MCF 10A (cell line): ENCODE results near the gene DNAH5. TPM values are rescaled to one million over a fixed set of nuclear protein-coding genes. Genes with fewer than 3 reads are reported as not detected.

Experiments
- BruUV-seq: library from RNA; stranded (reverse); fragments of 400-500 nt; replicated peaks from 2 replicates; lab custom pipeline; 2021; lab: Mats Ljungman, UMichigan
- CTCF ChIA-PET: fragments of 300-600 bp; sonication (Branson Sonifier 250); formaldehyde crosslinking; extraction: SDS; loops from one replicate; lab custom pipeline; 2021; ENCODE audit warnings: antibody characterized with exemption, inconsistent platforms; lab: Yijun Ruan, JAX
- POLR2A ChIA-PET: fragments of 300-600, 350-650 bp; sonication (Branson Sonifier 250); formaldehyde crosslinking; extraction: SDS; loops from one replicate; lab custom pipeline; 2020; ENCODE audit warnings: antibody characterized with exemption, inconsistent platforms; lab: Yijun Ruan, JAX
- DNase-seq: peaks from one replicate; pipeline ENCODE4 v3.0.0-alpha.2; 2018; ENCODE audit not compliant: unreplicated experiment
- H3K27ac Mint-ChIP-seq: one replicate; pipeline ENCODE4 v1.8.0; 2022; ENCODE audit warnings: mild to moderate bottlenecking, low read depth, mixed read lengths; ENCODE audit not compliant: unreplicated experiment
- H3K27me3 Mint-ChIP-seq: one replicate; pipeline ENCODE4 v1.8.0; 2022; ENCODE audit warnings: mixed read lengths; ENCODE audit not compliant: insufficient read depth, unreplicated experiment
- H3K36me3 Mint-ChIP-seq: one replicate; pipeline ENCODE4 v1.8.0; 2022; ENCODE audit warnings: mild to moderate bottlenecking, moderate library complexity, mixed read lengths; ENCODE audit not compliant: insufficient read depth, unreplicated experiment
- H3K4me1 Mint-ChIP-seq: one replicate; pipeline ENCODE4 v1.8.0; 2022; ENCODE audit warnings: mixed read lengths; ENCODE audit not compliant: insufficient read depth, unreplicated experiment
- H3K4me3 Mint-ChIP-seq: one replicate; pipeline ENCODE4 v1.8.0; 2022; ENCODE audit warnings: mild to moderate bottlenecking, moderate library complexity, mixed read lengths; ENCODE audit not compliant: unreplicated experiment
- H3K9me3 Mint-ChIP-seq: one replicate; pipeline ENCODE4 v1.8.0; 2022; ENCODE audit warnings: mixed read lengths; ENCODE audit not compliant: unreplicated experiment
- intact Hi-C: fragments of 100-400 bp; cut with micrococcal nuclease; formaldehyde crosslinking; loops from 2 replicates; pipeline ENCODE4 v1.14.1; 2022
- total RNA-seq: library from RNA; stranded (reverse); gene quantifications from 2 replicates; pipeline ENCODE4 v1.2.3, GENCODE V29; 2022
- TF ChIP-seq, protein P1 (sequence below): fragments of 200-600 bp; IDR thresholded peaks from one replicate; pipeline ENCODE4 v1.8.0; 2022; ENCODE audit warnings: antibody characterized with exemption, mild to moderate bottlenecking; ENCODE audit not compliant: unreplicated experiment

The DNAH5 gene
- total RNA-seq, 1 experiment from 2014 or later: 0.05 TPM

DNA sequence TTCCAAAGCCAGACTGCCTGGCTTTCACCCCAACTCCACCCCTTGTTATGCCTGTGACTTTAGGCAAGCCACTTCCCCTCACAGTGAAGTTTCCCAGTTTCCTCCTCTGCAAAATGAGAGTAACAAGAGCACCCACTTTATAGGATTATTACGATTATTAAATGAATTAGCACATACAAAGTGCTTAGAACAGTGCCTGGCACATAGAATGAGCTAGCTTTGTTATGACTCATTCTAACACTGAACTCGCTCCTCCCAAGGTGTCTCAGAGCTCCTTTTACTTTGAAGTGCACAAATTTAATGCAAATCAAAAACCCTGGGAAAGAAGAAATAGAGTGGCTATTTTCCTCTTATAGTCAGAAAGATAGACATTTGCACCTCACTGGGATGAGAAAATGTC, 34.3 kb downstream of the DNAH5 start:
- Mint-ChIP-seq H3K27me3 (no peaks in the 10 kb centered on the region), H3K27ac (no peak overlapping the region), H3K36me3 (no peaks in the 10 kb centered on the region), H3K4me1 (peaks cover 5% of the 10 kb centered on the region), H3K4me3 (no peak overlapping the region), H3K9me3 (no peaks in the 10 kb centered on the region)
- TF ChIP-seq, protein P1, sequence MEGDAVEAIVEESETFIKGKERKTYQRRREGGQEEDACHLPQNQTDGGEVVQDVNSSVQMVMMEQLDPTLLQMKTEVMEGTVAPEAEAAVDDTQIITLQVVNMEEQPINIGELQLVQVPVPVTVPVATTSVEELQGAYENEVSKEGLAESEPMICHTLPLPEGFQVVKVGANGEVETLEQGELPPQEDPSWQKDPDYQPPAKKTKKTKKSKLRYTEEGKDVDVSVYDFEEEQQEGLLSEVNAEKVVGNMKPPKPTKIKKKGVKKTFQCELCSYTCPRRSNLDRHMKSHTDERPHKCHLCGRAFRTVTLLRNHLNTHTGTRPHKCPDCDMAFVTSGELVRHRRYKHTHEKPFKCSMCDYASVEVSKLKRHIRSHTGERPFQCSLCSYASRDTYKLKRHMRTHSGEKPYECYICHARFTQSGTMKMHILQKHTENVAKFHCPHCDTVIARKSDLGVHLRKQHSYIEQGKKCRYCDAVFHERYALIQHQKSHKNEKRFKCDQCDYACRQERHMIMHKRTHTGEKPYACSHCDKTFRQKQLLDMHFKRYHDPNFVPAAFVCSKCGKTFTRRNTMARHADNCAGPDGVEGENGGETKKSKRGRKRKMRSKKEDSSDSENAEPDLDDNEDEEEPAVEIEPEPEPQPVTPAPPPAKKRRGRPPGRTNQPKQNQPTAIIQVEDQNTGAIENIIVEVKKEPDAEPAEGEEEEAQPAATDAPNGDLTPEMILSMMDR: no peak
- POLR2A ChIA-PET: no interaction called here
- CTCF ChIA-PET: no interaction called here
- BruUV-seq: no TSS peak
- DNase-seq: peak; percentile 5
- intact Hi-C loops: no loop called here

GRCh38 chr5:13909271-13909670, 35.2 kb downstream of the DNAH5 start:
- Mint-ChIP-seq H3K27me3 (no peaks in the 10 kb centered on the region), H3K9me3 (no peaks in the 10 kb centered on the region), H3K27ac (no peak overlapping the region), H3K4me3 (no peak overlapping the region), H3K36me3 (no peaks in the 10 kb centered on the region), H3K4me1 (peaks cover 5% of the 10 kb centered on the region)
- POLR2A ChIA-PET: no interaction called here
- no TSS peak for BruUV-seq
- TF ChIP-seq, protein P1: no peak
- intact Hi-C loops: no loop called here
- DNase-seq: no peak
- CTCF ChIA-PET: no interaction called here

DNA sequence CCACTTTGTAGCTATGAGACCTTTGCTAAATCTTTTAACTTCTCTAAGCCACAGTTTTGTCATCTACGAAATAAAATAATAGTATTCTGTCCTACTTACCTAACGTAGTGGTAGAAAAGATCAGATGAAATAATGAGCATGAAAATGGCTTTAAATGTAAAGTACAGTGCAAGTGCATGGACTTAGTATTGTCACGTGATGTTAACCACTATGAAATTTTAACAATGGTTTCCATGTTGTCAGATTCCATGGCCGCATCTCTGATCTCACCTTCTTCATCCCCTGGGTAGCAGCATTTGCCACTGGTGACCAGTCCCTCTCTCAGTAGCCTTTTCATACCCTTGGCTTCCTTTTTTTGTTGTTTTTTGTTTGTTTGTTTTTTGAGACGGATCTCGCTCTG, 45.9 kb downstream of the DNAH5 start:
- Mint-ChIP-seq H3K36me3 (peaks cover 11% of the 10 kb centered on the region), H3K27ac (no peak overlapping the region), H3K4me1 (no peaks in the 10 kb centered on the region), H3K27me3 (peaks cover 9% of the 10 kb centered on the region), H3K9me3 (no peaks in the 10 kb centered on the region), H3K4me3 (no peak overlapping the region)
- ChIA-PET POLR2A (no interaction called here), CTCF (no interaction called here)
- TF ChIP-seq, protein P1: no peak
- no peak for DNase-seq
- intact Hi-C loops: no loop called here
- BruUV-seq: no TSS peak

DNA sequence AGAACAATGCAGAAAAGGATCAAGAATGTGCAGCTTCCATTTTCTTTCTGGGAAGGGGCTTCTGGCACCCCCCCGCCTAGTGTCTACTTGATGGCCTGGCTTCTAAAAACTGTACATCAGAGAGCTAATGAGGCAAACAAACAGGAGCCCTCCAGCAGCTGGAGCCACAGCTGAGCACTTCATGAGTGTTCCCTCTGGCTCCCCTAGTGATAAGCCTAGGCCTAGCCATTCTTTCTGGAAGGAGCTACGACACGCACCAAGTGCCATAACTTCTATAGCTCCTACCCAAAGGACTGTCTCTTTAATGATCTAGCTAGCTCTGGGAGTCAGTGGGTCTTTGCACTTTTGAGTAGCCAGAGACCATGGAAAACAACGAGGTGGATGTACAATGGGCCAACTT, 66.1 kb downstream of the DNAH5 start:
- TF ChIP-seq, protein P1: no peak
- Mint-ChIP-seq H3K4me1 (no peaks in the 10 kb centered on the region), H3K36me3 (no peaks in the 10 kb centered on the region), H3K27ac (no peak overlapping the region), H3K27me3 (no peaks in the 10 kb centered on the region), H3K9me3 (peaks cover 26% of the 10 kb centered on the region), H3K4me3 (no peak overlapping the region)
- intact Hi-C loops: no loop called here
- no peak for DNase-seq
- CTCF ChIA-PET: interaction anchor here (0.6 kb wide), 1 partner anchor 1984 kb away, joined by 3 read pairs; no protein-coding TSS in a partner anchor
- BruUV-seq: no TSS peak
- POLR2A ChIA-PET: interaction anchor here (0.7 kb wide), 1 partner anchor 28 kb away, joined by 3 read pairs; no protein-coding TSS in a partner anchor
